GM18526 (cell line): Measurements from ENCODE around the gene ASB18.

Experiments used
- POLR2A ChIP-seq: IDR thresholded peaks from 3 replicates; pipeline ENCODE4 v1.6.1; 2011; ENCODE audit not compliant: insufficient read length; ENCODE audit errors: extremely low read depth

ASB18 gene

GRCh38 chr2:236256366-236256985 is 7.7 kb downstream of the ASB18 start:
- TF ChIP-seq POLR2A = no peak

GRCh38 chr2:236254674-236255073 is 9.5 kb downstream of the ASB18 start:
- TF ChIP-seq POLR2A = no peak

- TF ChIP-seq POLR2A = no peak
Measured at GRCh38 chr2:236254001-236254400, 10.2 kb downstream of the ASB18 start.

- TF ChIP-seq POLR2A = no peak
Measured at GRCh38 chr2:236252602-236253001, 11.6 kb downstream of the ASB18 start.

- no peak for TF ChIP-seq POLR2A
Measured at GRCh38 chr2:236250909-236251579, 13.2 kb downstream of the ASB18 start.

GRCh38 chr2:236250286-236250685 is 13.9 kb downstream of the ASB18 start:
- TF ChIP-seq POLR2A = no peak

GRCh38 chr2:236249066-236249465 is 15.1 kb downstream of the ASB18 start:
- TF ChIP-seq POLR2A = no peak

- no peak for TF ChIP-seq POLR2A
Measured at GRCh38 chr2:236246711-236247246, 17.4 kb downstream of the ASB18 start.

GRCh38 chr2:236244256-236244655 is 19.9 kb downstream of the ASB18 start:
- no peak for TF ChIP-seq POLR2A

- TF ChIP-seq POLR2A = no peak
Measured at GRCh38 chr2:236242057-236242495, 22.1 kb downstream of the ASB18 start.

GRCh38 chr2:236241181-236242056 is 22.8 kb downstream of the ASB18 start:
- TF ChIP-seq POLR2A = no peak

- TF ChIP-seq POLR2A = no peak
Measured at GRCh38 chr2:236240228-236240990, 23.8 kb downstream of the ASB18 start.

GRCh38 chr2:236239276-236240065 is 24.7 kb downstream of the ASB18 start:
- no peak for TF ChIP-seq POLR2A

GRCh38 chr2:236238751-236239150 is 25.5 kb downstream of the ASB18 start:
- TF ChIP-seq POLR2A = no peak
